BLaER1 (cell line): ENCODE measurements around the gene ESF1.

Experiments used
- H3K27ac ChIP-seq: shearing (Covaris generic); formaldehyde crosslinking; 2 replicates; pipeline ENCODE4 v1.8.1; 2022
- H3K27me3 ChIP-seq: shearing (Covaris generic); formaldehyde crosslinking; 2 replicates; pipeline ENCODE4 v1.8.1; 2022
- H3K36me3 ChIP-seq: shearing (Covaris generic); formaldehyde crosslinking; 2 replicates; pipeline ENCODE4 v1.8.1; 2022
- H3K4me1 ChIP-seq: shearing (Covaris generic); formaldehyde crosslinking; 2 replicates; pipeline ENCODE4 v1.8.1; 2022
- H3K4me2 ChIP-seq: shearing (Covaris generic); formaldehyde crosslinking; 2 replicates; pipeline ENCODE4 v1.8.1; 2022
- H3K4me3 ChIP-seq: shearing (Covaris generic); formaldehyde crosslinking; 2 replicates; pipeline ENCODE4 v1.8.1; 2022
- H3K9ac ChIP-seq: shearing (Covaris generic); formaldehyde crosslinking; 2 replicates; pipeline ENCODE4 v1.8.1; 2022
- H3K9me3 ChIP-seq: shearing (Covaris generic); formaldehyde crosslinking; 2 replicates; pipeline ENCODE4 v1.8.1; 2022
- H4K20me1 ChIP-seq: shearing (Covaris generic); formaldehyde crosslinking; 2 replicates; pipeline ENCODE4 v1.8.1; 2022
- Cebpa-rat ChIP-seq: shearing (Covaris generic); IDR thresholded peaks from 2 replicates; pipeline ENCODE4 v1.8.1; 2022

The ESF1 gene, protein sequence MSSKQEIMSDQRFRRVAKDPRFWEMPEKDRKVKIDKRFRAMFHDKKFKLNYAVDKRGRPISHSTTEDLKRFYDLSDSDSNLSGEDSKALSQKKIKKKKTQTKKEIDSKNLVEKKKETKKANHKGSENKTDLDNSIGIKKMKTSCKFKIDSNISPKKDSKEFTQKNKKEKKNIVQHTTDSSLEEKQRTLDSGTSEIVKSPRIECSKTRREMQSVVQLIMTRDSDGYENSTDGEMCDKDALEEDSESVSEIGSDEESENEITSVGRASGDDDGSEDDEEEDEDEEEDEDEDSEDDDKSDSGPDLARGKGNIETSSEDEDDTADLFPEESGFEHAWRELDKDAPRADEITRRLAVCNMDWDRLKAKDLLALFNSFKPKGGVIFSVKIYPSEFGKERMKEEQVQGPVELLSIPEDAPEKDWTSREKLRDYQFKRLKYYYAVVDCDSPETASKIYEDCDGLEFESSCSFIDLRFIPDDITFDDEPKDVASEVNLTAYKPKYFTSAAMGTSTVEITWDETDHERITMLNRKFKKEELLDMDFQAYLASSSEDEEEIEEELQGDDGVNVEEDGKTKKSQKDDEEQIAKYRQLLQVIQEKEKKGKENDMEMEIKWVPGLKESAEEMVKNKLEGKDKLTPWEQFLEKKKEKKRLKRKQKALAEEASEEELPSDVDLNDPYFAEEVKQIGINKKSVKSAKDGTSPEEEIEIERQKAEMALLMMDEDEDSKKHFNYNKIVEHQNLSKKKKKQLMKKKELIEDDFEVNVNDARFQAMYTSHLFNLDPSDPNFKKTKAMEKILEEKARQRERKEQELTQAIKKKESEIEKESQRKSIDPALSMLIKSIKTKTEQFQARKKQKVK

DNA sequence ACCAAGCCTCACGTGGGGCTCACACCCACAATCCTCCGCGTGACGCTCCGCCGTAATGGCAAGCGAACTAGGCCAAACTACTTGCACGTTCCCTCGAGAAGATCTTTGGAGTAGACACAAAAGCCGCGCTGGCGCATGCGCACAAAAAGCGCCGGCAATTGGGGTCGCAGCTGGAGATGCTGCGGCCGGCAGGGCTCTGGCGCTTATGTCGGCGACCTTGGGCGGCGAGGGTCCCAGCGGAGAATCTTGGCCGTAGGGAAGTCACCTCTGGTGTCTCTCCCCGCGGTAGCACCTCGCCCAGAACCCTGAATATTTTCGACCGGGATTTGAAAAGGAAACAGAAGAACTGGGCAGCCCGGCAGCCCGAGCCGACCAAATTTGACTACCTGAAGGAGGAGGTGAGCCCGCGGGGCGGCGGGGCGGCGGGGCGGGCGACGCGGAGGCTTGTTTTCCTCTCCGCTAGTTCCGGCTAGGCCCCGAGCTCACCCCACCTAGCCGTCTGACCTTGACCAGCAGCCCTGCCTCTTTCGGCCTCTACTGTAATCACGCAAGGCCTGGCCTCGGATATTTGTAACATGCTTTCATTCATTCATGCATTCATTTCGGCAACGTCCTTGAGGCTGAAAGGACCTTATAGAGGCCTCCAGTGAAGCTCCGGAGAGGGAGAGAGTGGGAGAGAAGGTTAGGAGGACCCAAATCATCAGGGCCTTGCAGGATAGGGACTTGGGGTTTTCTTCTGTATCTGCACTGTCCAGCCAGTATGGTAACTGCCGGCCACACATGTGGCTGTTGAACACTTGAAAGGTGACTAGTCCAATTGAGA, at the start of gene ESF1, which contains the start of gene NDUFAF5:
TSS of gene ESF1 (minus strand) at position 27 of the 823 bp plus-strand sequence. CDS start 1,779 bp downstream, outside the sequence.
TSS of gene NDUFAF5 (plus strand) at position 136 of the 823 bp plus-strand sequence. CDS start at position 177, 41 bp downstream.
- Histone ChIP-seq H3K36me3 (peaks cover 46% of the 10 kb centered on the region), H4K20me1 (peaks cover 34% of the 10 kb centered on the region), H3K4me1 (peaks cover 41% of the 10 kb centered on the region), H3K4me3 (peak within 1 kb of the TSS; percentile 91), H3K27me3 (no peaks in the 10 kb centered on the region), H3K27ac (peak within 1 kb of the TSS; percentile 91), H3K9me3 (no peaks in the 10 kb centered on the region), H3K4me2 (peak within 1 kb of the TSS; percentile 84), H3K9ac (peak within 1 kb of the TSS; percentile 94)
- TF ChIP-seq Cebpa-rat, result no peak

DNA sequence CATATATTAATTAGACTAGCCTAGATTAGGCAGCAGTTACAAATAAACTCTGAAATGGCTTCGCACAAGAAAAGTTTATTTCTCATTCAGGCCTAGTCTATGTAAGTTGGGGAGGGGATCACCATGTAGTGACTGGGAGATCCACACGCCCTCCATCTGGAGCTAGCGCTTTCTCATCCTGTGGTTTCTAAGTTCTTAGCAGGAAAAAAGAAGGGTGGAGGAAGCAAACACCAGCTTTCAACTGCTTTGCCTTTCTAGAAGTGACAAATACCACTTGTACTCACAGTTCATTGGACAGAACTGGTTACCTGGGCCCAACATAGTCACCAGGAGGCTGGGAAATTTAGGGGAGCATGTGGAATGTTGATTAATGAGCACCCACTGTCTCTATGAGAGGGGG, 46.8 kb upstream of the ESF1 start:
- no peak overlapping the region for H3K27ac ChIP-seq
- no peak for TF ChIP-seq Cebpa-rat
- H3K4me2 ChIP-seq, result no peak overlapping the region
- no peaks in the 10 kb centered on the region for H4K20me1 ChIP-seq
- H3K4me1 ChIP-seq, result no peaks in the 10 kb centered on the region
- H3K9ac ChIP-seq, result no peak overlapping the region
- H3K27me3 ChIP-seq, result no peaks in the 10 kb centered on the region
- H3K9me3 ChIP-seq, result no peaks in the 10 kb centered on the region
- no peak overlapping the region for H3K4me3 ChIP-seq
- no peaks in the 10 kb centered on the region for H3K36me3 ChIP-seq

DNA sequence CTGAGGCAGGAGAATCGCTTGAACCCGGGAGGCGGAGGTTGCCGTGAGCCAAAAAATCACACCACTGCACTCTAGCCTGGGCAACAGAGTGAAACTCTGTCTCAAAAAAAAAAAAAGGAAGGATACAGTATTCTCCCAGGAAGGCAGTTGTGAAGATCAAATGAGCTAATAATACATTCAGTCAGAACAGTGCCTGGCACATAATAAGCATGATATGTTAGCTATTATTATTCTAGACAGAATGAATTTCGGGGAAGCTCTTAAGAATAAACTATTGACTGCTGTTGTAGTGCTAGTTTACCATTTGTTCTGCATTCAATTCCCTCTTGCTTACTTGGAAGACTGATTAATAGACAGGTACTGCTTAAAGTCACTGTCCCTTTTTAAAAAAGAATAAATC, 40.7 kb upstream of the ESF1 start:
- peak overlapping the region; percentile 2 for H3K4me2 ChIP-seq
- peaks cover 8% of the 10 kb centered on the region for H3K4me1 ChIP-seq
- no peaks in the 10 kb centered on the region for H3K27me3 ChIP-seq
- H3K27ac ChIP-seq, result no peak overlapping the region
- H3K36me3 ChIP-seq, result peaks cover 3% of the 10 kb centered on the region; the same call in 1 of the 2 replicates
- H3K4me3 ChIP-seq, result no peak overlapping the region
- no peak overlapping the region for H3K9ac ChIP-seq
- TF ChIP-seq Cebpa-rat, result no peak
- no peaks in the 10 kb centered on the region for H4K20me1 ChIP-seq
- no peaks in the 10 kb centered on the region for H3K9me3 ChIP-seq

DNA sequence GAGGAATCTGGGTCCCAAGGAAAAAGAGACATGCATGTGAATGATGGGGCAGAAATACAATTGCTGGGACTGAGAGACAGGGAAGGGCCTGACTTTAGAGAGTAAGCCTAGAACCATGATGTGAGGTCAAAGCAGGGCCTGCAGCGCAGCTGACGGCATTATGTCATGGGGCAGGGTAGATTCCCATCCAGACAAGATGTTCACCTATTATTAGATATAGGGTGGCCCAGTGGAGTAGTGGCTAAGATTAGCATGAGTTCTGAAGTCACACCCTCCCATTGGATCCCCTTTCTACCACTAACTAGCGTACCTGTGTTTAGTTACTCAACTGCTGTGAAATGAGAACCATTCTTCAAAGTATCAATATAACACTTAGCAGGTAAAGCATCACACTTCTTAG, 39.7 kb upstream of the ESF1 start:
- no peaks in the 10 kb centered on the region for H3K27me3 ChIP-seq
- H3K9me3 ChIP-seq, result no peaks in the 10 kb centered on the region
- peaks cover 3% of the 10 kb centered on the region; the same call in 1 of the 2 replicates for H3K36me3 ChIP-seq
- no peak overlapping the region for H3K4me3 ChIP-seq
- H3K9ac ChIP-seq, result no peak overlapping the region
- peaks cover 8% of the 10 kb centered on the region for H3K4me1 ChIP-seq
- H3K4me2 ChIP-seq, result no peak overlapping the region
- TF ChIP-seq Cebpa-rat, result no peak
- no peak overlapping the region for H3K27ac ChIP-seq
- H4K20me1 ChIP-seq, result no peaks in the 10 kb centered on the region

DNA sequence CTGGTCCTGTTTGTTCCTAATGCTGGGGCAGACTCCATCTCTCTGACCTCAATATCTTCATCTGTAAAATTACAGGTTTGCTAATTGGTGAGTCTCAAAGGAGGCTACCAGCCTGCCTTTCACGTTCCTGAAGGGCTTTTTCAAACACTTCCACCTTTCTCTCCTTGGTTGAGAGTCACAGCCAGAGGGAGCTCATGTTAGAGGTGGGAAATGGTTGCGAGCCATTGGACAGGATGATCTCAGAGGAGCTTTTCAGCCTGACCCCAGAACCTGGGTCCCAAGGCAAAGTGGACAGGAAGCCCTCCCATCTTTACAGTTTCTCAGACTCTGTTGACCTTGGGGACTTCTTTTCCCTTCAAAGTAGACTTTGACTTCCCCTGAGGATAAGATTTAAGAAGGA, 37.7 kb upstream of the ESF1 start:
- Histone ChIP-seq H4K20me1 (no peaks in the 10 kb centered on the region), H3K36me3 (peaks cover 16% of the 10 kb centered on the region; the same call in 1 of the 2 replicates), H3K9me3 (no peaks in the 10 kb centered on the region), H3K4me1 (peaks cover 8% of the 10 kb centered on the region), H3K4me3 (no peak overlapping the region), H3K9ac (no peak overlapping the region), H3K27me3 (no peaks in the 10 kb centered on the region), H3K4me2 (no peak overlapping the region), H3K27ac (no peak overlapping the region)
- no peak for TF ChIP-seq Cebpa-rat

DNA sequence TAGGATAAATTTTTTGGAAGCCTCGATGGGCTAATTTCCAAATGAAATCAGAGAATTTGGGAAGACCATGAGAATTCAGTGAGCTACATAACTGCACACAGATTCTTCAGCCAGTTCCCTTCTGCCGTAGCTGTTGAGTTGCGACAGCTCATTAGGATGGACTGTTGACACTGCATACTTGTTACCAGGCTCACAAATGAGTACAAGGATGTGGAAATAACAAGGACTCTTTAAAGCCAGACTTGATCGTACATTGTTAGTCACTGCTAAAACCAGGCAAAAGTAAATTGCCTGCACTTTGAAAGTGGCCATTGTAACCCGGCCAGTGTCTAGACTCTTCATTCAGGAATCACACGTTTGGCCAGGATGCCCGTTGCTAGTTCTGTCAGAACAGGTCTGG, 37.2 kb upstream of the ESF1 start:
- no peaks in the 10 kb centered on the region for H4K20me1 ChIP-seq
- no peak for TF ChIP-seq Cebpa-rat
- H3K36me3 ChIP-seq, result peaks cover 22% of the 10 kb centered on the region

DNA sequence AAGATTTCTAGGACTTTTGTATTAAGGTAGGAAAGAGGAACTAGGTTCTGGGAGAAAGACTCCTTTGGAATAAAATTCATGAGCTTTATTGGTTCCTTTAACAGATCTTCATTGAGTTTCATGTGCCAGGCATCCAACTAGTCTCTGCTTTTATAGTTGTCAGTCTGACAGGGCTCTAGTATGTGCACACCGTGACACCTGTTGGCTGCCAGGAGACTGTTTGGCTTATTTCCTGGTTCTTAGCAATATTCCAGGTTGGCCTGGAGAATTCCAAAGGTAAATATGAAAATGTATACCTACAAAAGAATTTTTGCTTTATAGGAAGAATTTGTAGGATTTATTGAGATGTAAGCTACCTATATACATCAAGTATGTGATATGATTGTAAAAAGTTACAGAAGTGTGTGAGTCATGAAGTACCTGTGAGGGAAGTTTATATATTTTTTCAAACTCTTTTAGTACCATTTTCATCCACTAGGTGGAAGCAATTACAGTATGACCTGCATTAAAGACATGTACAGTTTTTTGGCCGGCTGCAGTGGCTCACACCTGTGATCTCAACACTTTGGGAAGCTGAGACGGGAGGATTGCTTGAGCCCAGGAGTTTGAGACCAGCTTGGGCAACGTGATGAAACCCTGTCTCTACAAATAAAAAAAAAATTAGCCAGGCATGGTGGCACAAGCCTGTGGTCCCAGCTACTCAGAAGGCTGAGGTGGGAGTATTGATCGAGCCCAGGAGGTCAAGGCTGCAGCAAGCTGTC, 35.3 kb upstream of the ESF1 start:
- H4K20me1 ChIP-seq, result no peaks in the 10 kb centered on the region
- H3K4me1 ChIP-seq, result peaks cover 1% of the 10 kb centered on the region; the same call in 1 of the 2 replicates
- H3K27ac ChIP-seq, result no peak overlapping the region
- H3K27me3 ChIP-seq, result no peaks in the 10 kb centered on the region
- peaks cover 36% of the 10 kb centered on the region for H3K36me3 ChIP-seq
- H3K4me2 ChIP-seq, result no peak overlapping the region
- H3K4me3 ChIP-seq, result no peak overlapping the region
- no peak overlapping the region for H3K9ac ChIP-seq
- TF ChIP-seq Cebpa-rat, result no peak
- H3K9me3 ChIP-seq, result no peaks in the 10 kb centered on the region

More for the DNA sequence above, 37.2 kb upstream of the ESF1 start:
- H3K4me1 ChIP-seq, result peaks cover 8% of the 10 kb centered on the region
- no peak overlapping the region for H3K9ac ChIP-seq
- H3K27ac ChIP-seq, result no peak overlapping the region
- H3K27me3 ChIP-seq, result no peaks in the 10 kb centered on the region
- no peak overlapping the region for H3K4me2 ChIP-seq
- no peaks in the 10 kb centered on the region for H3K9me3 ChIP-seq
- no peak overlapping the region for H3K4me3 ChIP-seq

DNA sequence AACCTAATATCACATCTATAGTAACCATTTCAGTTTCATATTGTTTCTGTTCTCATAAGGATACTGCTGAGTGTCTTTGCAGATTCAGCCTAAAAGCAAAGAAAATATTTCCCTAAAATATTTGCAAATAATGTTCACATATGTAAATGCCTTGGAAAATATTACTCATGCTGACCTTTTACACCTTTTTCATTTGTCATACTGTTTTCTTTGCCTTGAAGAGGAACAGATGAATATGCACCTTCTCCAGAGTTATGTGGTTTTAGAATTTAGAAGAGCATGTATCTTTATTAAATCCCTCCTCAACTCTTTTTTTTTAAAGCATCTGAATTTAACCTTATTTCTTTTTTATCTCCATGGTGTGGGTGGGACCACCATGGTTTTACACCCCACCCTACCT, 32.6 kb upstream of the ESF1 start:
- Histone ChIP-seq H4K20me1 (peaks cover 6% of the 10 kb centered on the region; the same call in 1 of the 2 replicates), H3K27ac (no peak overlapping the region), H3K4me2 (no peak overlapping the region), H3K27me3 (no peaks in the 10 kb centered on the region), H3K4me1 (no peaks in the 10 kb centered on the region), H3K9ac (no peak overlapping the region), H3K9me3 (no peaks in the 10 kb centered on the region), H3K36me3 (peaks cover 63% of the 10 kb centered on the region), H3K4me3 (no peak overlapping the region)
- no peak for TF ChIP-seq Cebpa-rat
